Sigmoid colon (tissue), 7 donors: ENCODE measurements around the gene PCSK7. TPM values are rescaled to one million over a fixed set of nuclear protein-coding genes. Genes with fewer than 3 reads are reported as not detected.
A peak's percentile ranks its signal among the peaks of the same experiment; 100 is the strongest.

Experiments
- DNase-seq: peaks from one replicate; pipeline ENCODE4 v3.0.0-alpha.2; 2019
- H3K27ac ChIP-seq, 4 donors: fragments of 200-600 bp; sonication (generic); one replicate each; pipeline ENCODE4 v1.5.1; 2016 to 2019; ENCODE audit warnings: mild to moderate bottlenecking in 1 of 4
- H3K27me3 ChIP-seq, 3 donors: fragments of 200-600 bp; sonication (generic); one replicate each; pipeline ENCODE4 v1.5.1; 2019; ENCODE audit warnings: mild to moderate bottlenecking in 1 of 3
- H3K36me3 ChIP-seq, 4 donors: fragments of 200-600 bp; sonication (generic); one replicate each; pipeline ENCODE4 v1.5.1; 2016 to 2019
- H3K4me1 ChIP-seq, 4 donors: fragments of 200-600 bp; sonication (generic); one replicate each; pipeline ENCODE4 v1.5.1; 2017 to 2019
- H3K4me3 ChIP-seq, 4 donors: fragments of 200-600 bp; sonication (generic); one replicate each; pipeline ENCODE4 v1.5.1; 2017 to 2019; ENCODE audit warnings: mild to moderate bottlenecking in 2 of 4, moderate library complexity in 1 of 4
- H3K9me3 ChIP-seq, 4 donors: fragments of 200-600 bp in 3 of 4; sonication (generic) in 3 of 4; one replicate each; pipeline versions ENCODE4 v1.5.1 to v1.6.1; 2013 to 2019
- CTCF ChIP-seq, 4 experiments: fragments of 450-650 bp in 3 of 4; fragments of 200-600 bp in 1 of 4; IDR thresholded peaks; one replicate each; pipeline ENCODE4 v1.5.1; 2016 to 2019; ENCODE audit warnings: antibody characterized with exemption in 4 of 4, mild to moderate bottlenecking in 3 of 4, moderate library complexity in 2 of 4
- EP300 ChIP-seq, 4 donors: sonication (generic); formaldehyde crosslinking; IDR thresholded peaks; one replicate each; pipeline ENCODE4 v1.6.1; 2017; ENCODE audit warnings: antibody characterized with exemption in 4 of 4
- POLR2A ChIP-seq, 2 donors: fragments of 450-650 bp; IDR thresholded peaks; one replicate each; pipeline ENCODE4 v1.6.1; 2016; ENCODE audit warnings: antibody characterized with exemption in 2 of 2, mild to moderate bottlenecking in 2 of 2, moderate library complexity in 2 of 2
- POLR2AphosphoS5 ChIP-seq, 4 donors: sonication (generic); formaldehyde crosslinking; IDR thresholded peaks; one replicate each; pipeline ENCODE4 v1.6.1; 2017; ENCODE audit warnings: antibody characterized with exemption in 4 of 4
- WGBS, 2 donors: extraction: QIAGEN DNeasy Blood & Tissue Kit; methylation state at CpG; one replicate each; pipeline ENCODE4 v1.1.7; 2013; 5-methylcytosine and 5-hydroxymethylcytosine counted together
- intact Hi-C: fragments of 100-400 bp; cut with DNase I; formaldehyde crosslinking; loops from one replicate; pipeline ENCODE4 v1.15.1; 2023
- polyA plus RNA-seq, 3 donors: library from polyadenylated mRNA; stranded (reverse); fragments of 200-250 nt; gene quantifications; one replicate each; pipeline ENCODE4 v1.2.3, GENCODE V29; 2013
- total RNA-seq, 4 donors: library from RNA; depleted of rRNA; stranded (reverse); fragments of >200 nt; gene quantifications; one replicate each; pipeline ENCODE4 v1.1.0, GENCODE V29; 2016
- donor health status: healthy with polysubstance abuse.
- donor health status: Bipolar disorder and iron deficiency.
- donor health status: healthy.

Gene PCSK7
- total and polyA plus RNA-seq, 7 donors = 18.0 to 116 (median 29.8) TPM

DNA sequence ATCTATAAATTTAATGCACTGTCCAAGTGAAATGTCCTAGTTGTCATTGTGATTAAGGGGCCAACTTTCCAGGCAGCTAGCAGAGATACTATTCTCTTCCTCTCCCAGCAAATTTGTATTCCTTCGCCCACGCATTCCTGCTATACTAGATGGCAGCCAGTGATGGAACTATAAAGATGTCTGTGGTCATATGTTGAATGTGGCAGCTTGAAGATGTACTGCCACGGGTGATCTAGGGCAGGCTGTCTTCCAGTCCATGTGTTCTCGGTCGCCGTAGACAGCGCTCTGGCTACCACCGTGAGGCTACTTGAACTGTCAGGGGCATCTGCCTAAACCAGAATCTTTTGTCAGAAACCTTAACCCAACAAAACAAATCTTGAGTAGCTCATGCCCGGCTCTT lies 61.7 kb downstream of the PCSK7 start:
- Histone ChIP-seq H3K27me3 (no peaks in the 10 kb centered on the region), H3K36me3 (peaks cover 0 to 60% (median 16%) of the 10 kb centered on the region in 4 donors), H3K9me3 (no peaks in the 10 kb centered on the region), H3K27ac (peak overlapping the region in 3 of 4 donors; percentile 7 to 56 (median 52)), H3K4me3 (no peak overlapping the region), H3K4me1 (peaks cover 0 to 23% (median 12%) of the 10 kb centered on the region in 4 donors)
- intact Hi-C loops = no loop called here
- no peak for TF ChIP-seq POLR2A (IDR thresholded peaks at IDR 0.05)
- TF ChIP-seq EP300 (IDR thresholded peaks at IDR 0.05) = no peak
- no peak for TF ChIP-seq CTCF (IDR thresholded peaks at IDR 0.05)
- TF ChIP-seq POLR2AphosphoS5 (IDR thresholded peaks at IDR 0.05) = peak in 3 of 4 donors; percentile 26 to 56 (median 52)
- no peak for DNase-seq
- 90 to 92% methylated on average over 9 of the region's 9 CpGs for WGBS, 2 donors

DNA sequence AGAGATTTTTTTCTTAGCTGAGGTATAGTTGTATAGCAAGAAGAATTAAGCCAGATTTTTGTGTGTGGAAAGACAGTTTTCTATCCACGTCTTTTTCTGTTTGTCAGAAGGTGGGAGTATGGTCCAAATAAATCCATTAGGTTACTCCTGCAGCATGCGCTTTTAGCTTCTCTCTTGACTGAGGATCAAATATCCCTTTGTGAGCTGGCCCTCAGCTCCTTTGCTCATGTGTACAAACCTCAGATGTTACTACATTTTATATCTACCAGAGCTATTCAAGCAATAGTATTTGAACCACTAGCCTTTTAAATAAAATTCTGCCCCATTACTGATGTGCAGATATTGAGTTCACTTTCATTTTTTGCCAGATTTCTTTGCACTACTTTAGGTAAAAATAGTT lies 62.1 kb downstream of the PCSK7 start:
- whole genome bisulfite sequencing, 2 donors = 88 to 92% methylated on average over 2 of the region's 2 CpGs
- DNase-seq = no peak
- Histone ChIP-seq H3K4me1 (peaks cover 0 to 23% (median 12%) of the 10 kb centered on the region in 4 donors), H3K4me3 (no peak overlapping the region), H3K9me3 (no peaks in the 10 kb centered on the region), H3K36me3 (peaks cover 0 to 65% (median 18%) of the 10 kb centered on the region in 4 donors), H3K27me3 (no peaks in the 10 kb centered on the region), H3K27ac (peak overlapping the region in 3 of 4 donors; percentile 7 to 56 (median 52))
- TF ChIP-seq POLR2AphosphoS5 (IDR thresholded peaks at IDR 0.05) (no peak), POLR2A (IDR thresholded peaks at IDR 0.05) (no peak), CTCF (IDR thresholded peaks at IDR 0.05) (no peak), EP300 (IDR thresholded peaks at IDR 0.05) (no peak)
- intact Hi-C loops = no loop called here

GRCh38 chr11:117166491-117166890 lies 65.4 kb downstream of the PCSK7 start:
- Histone ChIP-seq H3K4me1 (peaks cover 0 to 18% (median 12%) of the 10 kb centered on the region in 4 donors), H3K27ac (no peak overlapping the region), H3K4me3 (no peak overlapping the region), H3K9me3 (no peaks in the 10 kb centered on the region), H3K27me3 (no peaks in the 10 kb centered on the region), H3K36me3 (peaks cover 8 to 91% (median 43%) of the 10 kb centered on the region in 4 donors)
- no peak for DNase-seq
- intact Hi-C loops = no loop called here
- no peak for TF ChIP-seq POLR2AphosphoS5 (IDR thresholded peaks at IDR 0.05)
- 43 to 75% methylated on average over 1 of the region's 1 CpG for WGBS, 2 donors

GRCh38 chr11:117160826-117161225 lies 71.0 kb downstream of the PCSK7 start:
- H3K4me1 ChIP-seq = peaks cover 0 to 30% (median 6%) of the 10 kb centered on the region in 4 donors
- no peaks in the 10 kb centered on the region for H3K9me3 ChIP-seq
- peaks cover 8 to 70% (median 34%) of the 10 kb centered on the region in 4 donors for H3K36me3 ChIP-seq
- intact Hi-C loops = no loop called here
- TF ChIP-seq POLR2AphosphoS5 (IDR thresholded peaks at IDR 0.05) = no peak
- no peak for TF ChIP-seq POLR2A (IDR thresholded peaks at IDR 0.05)
- no peak for TF ChIP-seq EP300 (IDR thresholded peaks at IDR 0.05)
- TF ChIP-seq CTCF (IDR thresholded peaks at IDR 0.05) = no peak
- DNase-seq = no peak
- H3K4me3 ChIP-seq = no peak overlapping the region
- no peak overlapping the region for H3K27ac ChIP-seq
- no peaks in the 10 kb centered on the region for H3K27me3 ChIP-seq
- 86 to 88% methylated on average over 2 of the region's 2 CpGs for WGBS, 2 donors

GRCh38 chr11:117159892-117160291 lies 72.0 kb downstream of the PCSK7 start:
- peaks cover 8 to 67% (median 28%) of the 10 kb centered on the region in 4 donors for H3K36me3 ChIP-seq
- no peak overlapping the region for H3K4me3 ChIP-seq
- no peaks in the 10 kb centered on the region for H3K9me3 ChIP-seq
- peaks cover 0 to 33% (median 8%) of the 10 kb centered on the region in 4 donors for H3K4me1 ChIP-seq
- TF ChIP-seq POLR2A (IDR thresholded peaks at IDR 0.05) (no peak), CTCF (IDR thresholded peaks at IDR 0.05) (no peak), POLR2AphosphoS5 (IDR thresholded peaks at IDR 0.05) (no peak), EP300 (IDR thresholded peaks at IDR 0.05) (no peak)
- intact Hi-C loops = no loop called here
- H3K27me3 ChIP-seq = no peaks in the 10 kb centered on the region
- WGBS, 2 donors = 87 to 89% methylated on average over 2 of the region's 2 CpGs
- no peak overlapping the region for H3K27ac ChIP-seq
- DNase-seq = no peak
